ENCODE results near the gene CD74.

GRCh38 chr5:150368526-150368925 is 44.2 kb downstream of the CD74 start:
- no peak for TF ChIP-seq CTCF (conservative IDR thresholded peaks at IDR 0.05 in 1 of 2, IDR thresholded peaks at IDR 0.05 in 1 of 2; ENCODE audit: extremely low read depth in 1 of 2, insufficient read depth in 1 of 2, low read depth in 1 of 2, low read length in 2 of 2)
- TF ChIP-seq EZH2 (IDR thresholded peaks at IDR 0.05; ENCODE audit: borderline replicate concordance, low read length): no peak
